ENCODE measurements around the gene ETV2.
A peak's percentile ranks its signal among the peaks of the same experiment; 100 is the strongest.
"Not testable (repeated sequence)": the region's sequence is repeated elsewhere in the genome, so short reads cannot be mapped to it uniquely, and the experiment has no call there.

ETV2 gene

GRCh38 chr19:35641515-35642151 is at the start of gene ETV2:
TSS of gene ETV2 (plus strand) at chr19:35641745. CDS start at chr19:35642461, 716 bp downstream.
- DNase-seq (ENCODE audit: low read depth), result no peak

- no peak for DNase-seq (ENCODE audit: low read depth)
Observed at GRCh38 chr19:35592226-35592625, 49.3 kb upstream of the ETV2 start.

GRCh38 chr19:35595026-35595425 is 46.5 kb upstream of the ETV2 start:
- not testable (repeated sequence) for DNase-seq (ENCODE audit: low read depth)

GRCh38 chr19:35595928-35596327 is 45.6 kb upstream of the ETV2 start:
- DNase-seq (ENCODE audit: low read depth), result no peak

- no peak for DNase-seq (ENCODE audit: low read depth)
Observed at GRCh38 chr19:35596366-35596999, 45.1 kb upstream of the ETV2 start.

GRCh38 chr19:35601971-35602370 is 39.6 kb upstream of the ETV2 start:
- no peak for DNase-seq (ENCODE audit: low read depth)

GRCh38 chr19:35604436-35604835 is 37.1 kb upstream of the ETV2 start:
- DNase-seq (ENCODE audit: low read depth), result not testable (repeated sequence)

- DNase-seq (ENCODE audit: low read depth), result not testable (repeated sequence)
Observed at GRCh38 chr19:35607170-35607569, 34.4 kb upstream of the ETV2 start.

- no peak for DNase-seq (ENCODE audit: low read depth)
Observed at GRCh38 chr19:35607661-35608060, 33.9 kb upstream of the ETV2 start.

- no peak for DNase-seq (ENCODE audit: low read depth)
Observed at GRCh38 chr19:35608251-35608650, 33.3 kb upstream of the ETV2 start.

- no peak for DNase-seq (ENCODE audit: low read depth)
Observed at GRCh38 chr19:35609851-35610353, 31.6 kb upstream of the ETV2 start.

- no peak for DNase-seq (ENCODE audit: low read depth)
Observed at GRCh38 chr19:35612224-35612558, 29.4 kb upstream of the ETV2 start.

- DNase-seq (ENCODE audit: low read depth), result peak; percentile 29
Observed at GRCh38 chr19:35612559-35613321, 28.8 kb upstream of the ETV2 start, which contains the start of gene HAUS5. TSS of gene HAUS5 (plus strand) at chr19:35612735. CDS start at chr19:35612795, 60 bp downstream.

GRCh38 chr19:35613574-35613973 is 28.0 kb upstream of the ETV2 start:
- DNase-seq (ENCODE audit: low read depth), result no peak

- no peak for DNase-seq (ENCODE audit: low read depth)
Observed at GRCh38 chr19:35615036-35615435, 26.5 kb upstream of the ETV2 start.

GRCh38 chr19:35618857-35619256 is 22.7 kb upstream of the ETV2 start:
- no peak for DNase-seq (ENCODE audit: low read depth)

- no peak for DNase-seq (ENCODE audit: low read depth)
Observed at GRCh38 chr19:35619290-35619923, 22.1 kb upstream of the ETV2 start.

- DNase-seq (ENCODE audit: low read depth), result no peak
Observed at GRCh38 chr19:35620001-35620400, 21.5 kb upstream of the ETV2 start.

- DNase-seq (ENCODE audit: low read depth), result no peak
Observed at GRCh38 chr19:35621708-35622107, 19.8 kb upstream of the ETV2 start.

- DNase-seq (ENCODE audit: low read depth), result no peak
Observed at GRCh38 chr19:35622750-35623149, 18.8 kb upstream of the ETV2 start.

GRCh38 chr19:35623327-35624010 is 18.1 kb upstream of the ETV2 start:
- DNase-seq (ENCODE audit: low read depth), result no peak

GRCh38 chr19:35628264-35628564 is 13.3 kb upstream of the ETV2 start:
- no peak for DNase-seq (ENCODE audit: low read depth)

Data from GM04503 (cell line).